ENCODE measurements around the gene STK10.
"Not testable (repeated sequence)": the region's sequence is repeated elsewhere in the genome, so short reads cannot be mapped to it uniquely, and the experiment has no call there.

The STK10 gene

GRCh38 chr5:172188033-172188892, at the start of gene STK10:
TSS of gene STK10 (minus strand) at chr5:172188224. CDS start at chr5:172188042, 182 bp downstream.
- DNase-seq = peak; percentile 98

DNA sequence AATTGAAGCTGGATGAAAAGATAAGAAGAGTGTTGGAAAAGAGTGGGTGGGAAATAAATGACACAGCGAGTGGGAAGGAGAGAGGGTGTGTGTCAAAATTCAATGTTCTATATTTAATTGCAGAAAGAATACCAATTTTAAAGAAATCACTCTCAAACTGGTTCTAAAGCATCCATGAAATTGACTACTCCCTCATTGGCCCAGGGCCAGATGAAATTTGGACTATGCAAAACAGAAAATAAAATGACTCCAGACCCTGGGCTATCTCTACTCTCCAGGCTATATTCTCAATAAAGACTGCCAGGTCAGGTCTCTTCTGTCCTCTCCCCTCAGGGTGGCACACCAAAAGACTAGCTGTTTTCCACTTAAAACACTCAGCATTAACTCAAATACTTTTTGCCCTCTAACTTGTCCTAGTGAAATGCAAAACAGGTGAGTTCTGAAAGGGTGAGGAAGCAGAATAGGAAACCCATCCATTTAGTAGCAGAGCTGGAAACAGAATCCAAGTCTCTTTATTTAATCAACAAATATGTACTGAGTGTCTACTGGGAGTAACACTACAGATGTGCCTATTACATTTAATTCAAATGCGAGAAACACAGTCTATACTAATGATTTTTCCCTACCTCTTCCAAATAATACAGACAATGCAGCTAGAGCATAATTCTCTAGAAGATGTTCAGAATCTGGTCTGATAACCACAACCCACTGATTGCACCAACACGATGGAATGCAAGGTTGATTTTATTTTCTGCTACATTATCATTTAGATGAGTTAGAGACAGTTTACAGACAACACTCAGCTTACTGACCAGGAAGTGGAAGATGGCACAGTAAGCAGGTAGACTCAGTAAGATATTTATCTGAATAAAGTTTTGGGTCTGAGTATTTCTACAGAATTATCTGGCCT, 48.1 kb upstream of the STK10 start:
- no peak for DNase-seq

- DNase-seq = peak; percentile 23
Measured at GRCh38 chr5:172235132-172235780, 47.2 kb upstream of the STK10 start.

GRCh38 chr5:172234031-172234430, 46.0 kb upstream of the STK10 start:
- DNase-seq = no peak

GRCh38 chr5:172229904-172230303, 41.9 kb upstream of the STK10 start:
- no peak for DNase-seq

DNA sequence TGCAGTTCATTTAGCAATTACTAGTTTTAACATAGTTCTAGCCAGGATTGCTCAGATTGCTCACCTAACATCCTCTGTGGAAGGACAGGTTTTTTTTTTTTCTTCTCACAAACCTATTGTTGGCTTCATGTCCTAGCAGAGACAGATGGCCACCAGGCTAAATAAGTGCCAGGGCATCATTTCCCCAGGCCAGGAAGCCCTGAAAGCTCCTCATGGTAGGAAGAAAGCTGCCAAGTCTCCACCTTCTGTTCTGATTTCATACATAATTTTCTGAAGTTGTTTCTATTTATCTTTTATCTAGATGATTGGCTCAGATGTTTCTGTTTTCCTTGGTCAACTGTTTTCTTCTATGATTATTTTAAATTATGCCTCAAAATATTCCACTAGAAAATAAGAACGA, 37.0 kb upstream of the STK10 start:
- DNase-seq = no peak

DNA sequence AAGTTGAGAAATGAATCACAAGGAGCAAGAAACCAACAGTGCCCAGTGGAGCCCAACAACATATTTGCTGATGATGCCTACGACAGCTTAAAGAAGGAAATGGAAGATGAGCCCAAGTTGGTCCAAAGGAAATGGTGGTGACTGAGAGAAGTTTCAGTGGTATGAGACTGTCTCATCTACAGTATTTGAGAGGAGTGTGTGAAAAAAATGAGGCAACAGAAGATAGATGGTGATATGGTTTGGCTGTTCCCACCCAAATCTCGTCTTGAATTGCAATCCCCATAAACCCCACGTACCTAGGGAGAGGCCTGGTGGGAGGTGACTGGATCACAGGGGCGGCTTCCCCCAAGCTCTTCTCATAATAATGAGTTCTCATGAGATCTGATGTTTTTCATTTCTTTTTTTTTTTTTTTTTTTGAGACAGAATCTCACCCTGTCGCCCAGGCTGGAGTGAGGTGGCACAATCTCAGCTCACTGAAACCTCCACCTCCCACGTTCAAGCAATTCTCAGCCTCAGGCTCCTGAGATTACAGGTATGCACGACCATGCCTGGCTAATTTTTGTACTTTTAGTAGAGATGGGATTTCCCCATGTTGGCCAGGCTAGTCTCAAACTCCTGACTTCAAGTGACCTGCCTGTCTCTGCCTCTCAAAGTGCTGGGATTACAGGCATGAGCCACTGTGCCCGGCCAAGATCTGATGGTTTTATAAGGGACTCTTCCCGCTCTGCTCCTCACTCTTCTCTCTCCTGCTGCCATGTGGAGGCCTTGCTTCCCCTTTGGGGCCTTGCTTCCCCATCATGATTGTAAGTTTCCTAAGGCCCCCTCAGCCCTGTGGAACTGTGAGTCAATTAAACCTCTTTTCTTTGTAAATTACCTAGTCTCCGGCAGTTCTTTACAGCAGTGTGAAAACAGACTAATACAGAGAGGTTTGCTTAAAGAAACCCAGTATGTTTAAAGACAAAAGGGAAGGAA, 36.2 kb upstream of the STK10 start:
- no peak for DNase-seq

- no peak for DNase-seq
Measured at GRCh38 chr5:172219296-172219695, 31.3 kb upstream of the STK10 start.

GRCh38 chr5:172216345-172216744, 28.3 kb upstream of the STK10 start:
- no peak for DNase-seq

GRCh38 chr5:172213126-172213525, 25.1 kb upstream of the STK10 start:
- no peak for DNase-seq

GRCh38 chr5:172211676-172212075, 23.7 kb upstream of the STK10 start:
- no peak for DNase-seq

GRCh38 chr5:172209714-172210113, 21.7 kb upstream of the STK10 start:
- no peak for DNase-seq

GRCh38 chr5:172207511-172207910, 19.5 kb upstream of the STK10 start:
- DNase-seq = peak; percentile 47

DNA sequence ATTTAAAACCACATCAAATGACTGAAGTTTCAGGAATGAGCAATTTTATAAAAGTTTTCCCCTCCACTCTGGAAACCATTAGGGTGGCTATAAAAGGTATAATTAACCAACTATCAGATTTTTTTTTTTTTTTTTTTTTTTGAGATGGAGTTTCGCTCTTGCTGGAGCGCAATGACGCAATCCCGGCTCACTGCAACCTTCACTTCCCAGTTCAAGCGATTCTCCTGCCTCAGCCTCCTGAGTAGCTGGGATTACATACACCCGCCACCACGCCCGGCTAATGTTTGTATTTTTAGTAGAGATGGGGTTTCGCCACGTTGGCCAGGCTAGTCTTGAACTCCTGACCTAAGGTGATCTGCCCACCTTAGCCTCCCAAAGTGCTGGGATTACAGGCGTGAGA, 18.0 kb upstream of the STK10 start:
- DNase-seq = not testable (repeated sequence)

GRCh38 chr5:172200476-172200875, 12.5 kb upstream of the STK10 start:
- no peak for DNase-seq

DNA sequence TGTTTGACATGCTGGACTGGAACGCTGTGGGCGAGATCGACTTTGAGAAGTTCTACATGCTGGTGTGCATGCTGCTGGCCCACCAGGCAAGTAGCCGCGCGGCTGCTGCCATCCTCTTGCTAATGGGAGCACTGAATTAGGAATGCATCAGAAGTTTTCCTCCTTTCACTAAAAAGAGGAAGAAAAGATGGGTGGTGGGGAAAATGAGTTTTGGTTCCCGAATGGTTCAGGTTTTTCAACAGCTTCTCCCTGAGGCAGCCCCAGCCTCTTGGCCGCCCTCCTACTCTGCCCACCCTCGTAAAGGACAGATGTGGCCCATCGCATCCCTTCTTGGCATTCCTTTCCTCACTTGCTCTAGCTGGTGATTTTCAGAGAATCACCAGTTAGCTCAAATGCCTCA, 11.4 kb upstream of the STK10 start:
- DNase-seq = no peak

GRCh38 chr5:172197775-172198174, 9.8 kb upstream of the STK10 start:
- not testable (repeated sequence) for DNase-seq

DNA sequence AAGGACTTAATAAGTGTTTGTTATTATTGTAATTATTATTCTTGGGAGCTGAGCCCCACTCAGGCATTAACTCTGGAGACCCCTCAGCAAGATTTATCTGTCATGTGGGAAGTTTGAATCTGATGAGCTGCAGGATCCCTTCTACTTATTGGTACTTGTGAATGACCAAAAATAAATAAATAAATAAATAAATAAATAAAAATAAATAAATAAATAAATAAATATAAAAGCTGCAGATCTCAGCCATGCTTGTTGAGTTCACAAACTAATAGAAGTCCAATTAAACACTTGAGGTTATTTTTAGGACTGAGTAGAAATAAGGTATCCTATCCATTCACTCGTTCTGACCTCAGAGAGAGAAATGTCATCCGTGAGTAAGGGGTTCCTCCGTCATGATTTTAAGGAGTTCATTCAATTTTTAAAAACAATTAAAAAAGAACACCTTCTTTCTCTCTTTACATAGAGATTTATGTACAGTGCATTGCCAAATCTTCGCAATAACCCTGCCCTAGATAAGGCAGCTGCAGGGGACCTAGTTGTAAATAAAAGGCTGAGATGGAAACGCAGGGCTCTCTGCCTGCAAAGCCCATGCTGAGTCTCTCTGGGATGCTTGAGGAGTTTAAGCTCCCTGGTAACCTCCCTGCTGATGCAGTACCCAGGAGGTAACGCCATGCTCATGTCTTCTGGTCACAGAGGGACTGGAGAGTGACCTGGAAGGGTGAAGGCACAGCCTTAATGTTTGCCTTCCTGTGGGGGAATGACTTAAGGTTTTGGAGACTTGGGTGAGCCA, 7.2 kb upstream of the STK10 start:
- no peak for DNase-seq

- no peak for DNase-seq
Measured at GRCh38 chr5:172193872-172194271, 5.8 kb upstream of the STK10 start, which contains the start of gene EFCAB9. TSS of gene EFCAB9 (plus strand) at chr5:172194172. CDS start at chr5:172194173, 1 bp downstream.

- no peak for DNase-seq
Measured at GRCh38 chr5:172189693-172190296, 1.8 kb upstream of the STK10 start.

Data from KG1 (cell line).